HG03558 (cell line): ENCODE data around the gene IKBKG.
"Not testable (repeated sequence)": the region's sequence is repeated elsewhere in the genome, so short reads cannot be mapped to it uniquely, and the experiment has no call there.

Experiments
- ATAC-seq: cut with Tn5 transposase; IDR thresholded peaks from one replicate; pipeline ENCODE4 v1.9.1; 2021; ENCODE audit warnings: moderate number of reproducible peaks; ENCODE audit not compliant: unreplicated experiment; ENCODE audit errors: extremely low read depth

IKBKG gene

GRCh38 chrX:154552112-154552806, 4.8 kb downstream of the IKBKG start:
- ATAC-seq = not testable (repeated sequence)

DNA sequence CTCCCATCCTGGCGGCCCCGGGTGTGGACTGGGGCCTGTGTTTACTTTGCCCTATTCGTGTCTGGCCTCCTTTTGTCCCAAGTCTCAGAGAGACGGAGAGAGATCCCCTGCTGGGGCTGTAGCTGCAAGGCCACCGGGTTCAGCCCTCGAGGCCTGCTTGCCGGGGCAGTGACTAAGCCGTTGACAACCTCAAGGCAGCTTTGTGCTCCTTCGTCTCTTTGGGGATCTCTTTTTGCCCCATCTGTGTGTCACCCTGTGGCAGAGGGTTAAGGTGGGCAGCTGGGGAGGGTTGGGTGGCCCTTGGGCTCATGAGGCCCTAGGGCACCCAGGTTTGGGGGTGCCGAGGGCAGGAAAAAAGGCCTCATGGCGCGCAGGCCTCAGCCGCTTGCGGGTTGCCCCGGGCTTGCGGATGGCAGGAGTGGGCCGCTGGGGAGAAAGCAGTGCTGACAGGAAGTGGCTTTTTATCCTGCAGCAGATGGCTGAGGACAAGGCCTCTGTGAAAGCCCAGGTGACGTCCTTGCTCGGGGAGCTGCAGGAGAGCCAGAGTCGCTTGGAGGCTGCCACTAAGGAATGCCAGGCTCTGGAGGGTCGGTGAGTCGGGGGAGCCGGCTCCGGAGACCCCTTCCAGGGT, 10.8 kb downstream of the IKBKG start:
- not testable (repeated sequence) for ATAC-seq

GRCh38 chrX:154558896-154559295, 11.5 kb downstream of the IKBKG start:
- not testable (repeated sequence) for ATAC-seq

DNA sequence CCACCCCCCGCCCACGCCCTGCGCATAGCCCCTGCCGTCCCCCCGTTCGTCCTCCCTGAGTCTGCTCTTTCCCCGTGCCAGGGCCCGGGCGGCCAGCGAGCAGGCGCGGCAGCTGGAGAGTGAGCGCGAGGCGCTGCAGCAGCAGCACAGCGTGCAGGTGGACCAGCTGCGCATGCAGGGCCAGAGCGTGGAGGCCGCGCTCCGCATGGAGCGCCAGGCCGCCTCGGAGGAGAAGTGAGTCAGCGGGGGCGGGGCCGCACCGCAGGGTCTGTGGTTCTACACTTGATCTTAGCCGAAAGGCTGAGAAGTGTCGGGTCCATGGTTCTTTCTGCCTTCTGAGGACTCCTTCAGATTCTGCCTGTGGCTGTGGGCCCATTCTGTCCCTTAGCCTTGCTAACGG, 12.9 kb downstream of the IKBKG start:
- ATAC-seq = not testable (repeated sequence)

- ATAC-seq = not testable (repeated sequence)
Measured at GRCh38 chrX:154562295-154562694, 14.9 kb downstream of the IKBKG start.

- ATAC-seq = not testable (repeated sequence)
Measured at GRCh38 chrX:154570361-154570760, 22.9 kb downstream of the IKBKG start.

GRCh38 chrX:154573061-154573460, 25.6 kb downstream of the IKBKG start:
- not testable (repeated sequence) for ATAC-seq

DNA sequence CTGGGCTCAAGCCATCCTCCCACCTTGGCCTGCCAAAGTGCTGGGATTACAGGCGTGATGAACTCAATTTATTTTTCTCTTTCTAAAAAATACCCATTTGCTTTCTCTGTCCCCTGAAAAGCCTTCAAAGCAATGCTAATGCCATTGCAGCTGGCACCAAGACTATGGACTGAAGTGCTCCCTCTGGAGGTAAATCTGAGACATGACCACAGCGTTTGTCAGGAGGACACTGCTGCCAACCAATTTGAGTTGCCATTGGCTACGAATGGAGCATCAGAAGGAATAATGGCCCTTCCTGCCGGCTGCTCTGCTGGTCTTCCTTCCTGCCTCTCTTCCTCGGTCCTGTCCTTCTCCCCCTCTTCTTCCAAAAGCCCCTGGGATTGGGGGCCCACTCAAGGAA, 27.7 kb downstream of the IKBKG start:
- ATAC-seq = not testable (repeated sequence)

- not testable (repeated sequence) for ATAC-seq
Measured at GRCh38 chrX:154582994-154583393, 35.6 kb downstream of the IKBKG start.

DNA sequence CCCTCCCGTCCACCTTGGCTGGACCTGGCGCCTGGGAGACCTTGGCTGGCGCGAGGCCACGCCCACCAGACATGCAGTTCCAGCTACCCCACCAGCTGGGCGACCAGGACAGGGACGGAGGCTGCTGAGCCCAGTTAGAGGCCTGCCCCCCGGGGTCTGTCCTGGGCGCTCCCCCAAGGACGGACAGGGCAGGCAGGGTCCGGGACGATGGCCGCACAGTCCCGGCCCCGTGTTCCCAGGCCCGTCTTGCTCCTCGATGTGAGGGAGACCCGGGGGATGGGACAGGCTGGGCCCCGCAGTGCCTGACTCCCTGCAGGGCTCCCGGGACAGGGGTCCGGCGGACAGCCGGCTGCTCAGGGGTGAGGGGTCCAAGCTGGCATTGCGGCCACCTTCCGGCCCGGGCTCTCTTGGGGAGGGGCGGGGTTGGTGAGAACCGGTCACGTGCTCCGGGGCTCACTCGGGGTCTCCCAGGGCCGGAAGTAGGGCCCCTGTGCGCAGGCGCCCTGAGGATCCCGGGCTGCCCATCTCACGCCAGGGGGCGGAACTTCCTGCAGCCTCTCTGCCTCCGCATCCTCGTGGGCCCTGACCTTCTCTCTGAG, 37.3 kb downstream of the IKBKG start, which contains the start of gene CTAG1A:
Gene CTAG1A, plus strand, starts transcription at position 549 of the 599 bp plus-strand sequence. CDS start 74 bp downstream, outside the sequence.
- not testable (repeated sequence) for ATAC-seq

DNA sequence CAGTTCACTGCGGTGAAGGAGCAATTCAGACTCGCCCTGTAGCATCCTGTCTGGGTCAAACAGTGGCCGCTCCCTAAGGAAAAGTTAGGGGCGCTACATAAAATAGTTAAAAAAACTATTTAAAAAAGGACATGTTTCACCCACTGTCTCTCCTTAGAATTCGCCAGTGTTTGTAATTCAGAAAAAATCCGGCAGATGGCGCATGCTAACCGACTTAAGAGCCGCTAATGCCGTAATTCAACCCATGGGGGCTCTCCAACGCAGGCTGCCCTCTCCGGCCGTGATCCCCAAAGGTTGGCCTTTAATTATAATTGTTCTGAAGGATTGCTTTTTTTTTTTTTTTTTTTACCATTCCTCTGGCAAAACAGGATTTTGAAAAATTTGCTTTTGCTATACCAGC, 43.0 kb downstream of the IKBKG start:
- ATAC-seq = not testable (repeated sequence)

GRCh38 chrX:154592505-154592904, 45.1 kb downstream of the IKBKG start:
- ATAC-seq = no peak

- no peak for ATAC-seq
Measured at GRCh38 chrX:154593201-154593600, 45.8 kb downstream of the IKBKG start.

- no peak for ATAC-seq
Measured at GRCh38 chrX:154594491-154594890, 47.1 kb downstream of the IKBKG start.

GRCh38 chrX:154595559-154596249, 48.3 kb downstream of the IKBKG start:
- ATAC-seq = no peak

GRCh38 chrX:154596290-154596929, 49.0 kb downstream of the IKBKG start:
- no peak for ATAC-seq

GRCh38 chrX:154597221-154597620, 49.8 kb downstream of the IKBKG start:
- ATAC-seq = no peak

- no peak for ATAC-seq
Measured at GRCh38 chrX:154598656-154599055, 51.2 kb downstream of the IKBKG start.

GRCh38 chrX:154599531-154599930, 52.1 kb downstream of the IKBKG start:
- ATAC-seq = no peak

DNA sequence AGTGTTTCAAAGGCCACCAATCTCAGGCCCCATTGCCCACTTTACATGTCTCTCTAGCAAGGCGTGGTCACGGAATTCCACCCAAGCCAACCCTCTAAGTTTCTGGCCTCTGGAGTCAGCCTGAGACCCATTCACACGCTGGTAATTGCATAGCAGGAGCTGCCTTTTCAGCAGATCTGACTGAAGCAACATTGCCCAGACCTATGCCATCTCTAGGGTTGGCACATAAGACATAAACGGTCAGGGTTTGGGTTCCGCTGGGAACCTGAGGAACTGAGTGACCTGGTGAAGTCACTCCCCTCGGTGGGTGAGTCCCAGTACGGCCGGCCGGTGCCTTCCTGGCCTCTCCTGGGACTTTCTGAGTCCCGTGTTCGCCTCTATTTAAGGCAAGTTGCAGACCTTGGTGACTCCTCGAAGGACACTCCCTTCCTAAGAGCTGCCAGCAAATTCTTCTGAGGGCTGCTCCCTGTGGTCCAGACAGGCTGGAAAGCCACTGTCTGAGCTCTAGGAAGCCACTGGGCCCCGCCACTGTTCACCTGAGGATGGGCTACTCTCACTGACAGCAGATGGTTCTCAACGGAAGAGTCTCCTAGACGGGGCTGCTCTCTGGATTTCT, 53.4 kb downstream of the IKBKG start:
- ATAC-seq = no peak
